H1 (cell line): ENCODE data around the gene SH3GL1. TPM values are rescaled to one million over a fixed set of nuclear protein-coding genes. Genes with fewer than 3 reads are reported as not detected.

ENCODE experiments used
- CBX8 ChIP-seq: fragments of 300-800, 300-1000 bp; sonication (generic); IDR thresholded peaks from 2 replicates; pipeline ENCODE4 v1.7.1; 2016; ENCODE audit warnings: low read depth, low read length, borderline replicate concordance
- HDAC2 ChIP-seq, 2 experiments: fragments of 300-600 bp in 1 of 2; sonication (generic) in 1 of 2; IDR thresholded peaks; 2 replicates each; pipeline ENCODE4 v1.6.1; 2011 to 2012; ENCODE audit warnings: low read depth in 2 of 2, low read length in 2 of 2, mild to moderate bottlenecking in 2 of 2, moderate library complexity in 2 of 2, borderline replicate concordance in 1 of 2, inconsistent platforms in 1 of 2
- POLR2A ChIP-seq, 2 experiments: IDR thresholded peaks; 1 replicate in 1 of 2; 2 replicates in 1 of 2; pipeline ENCODE4 v1.6.1; 2011; ENCODE audit warnings: low read depth in 2 of 2, low read length in 2 of 2, mild to moderate bottlenecking in 2 of 2; ENCODE audit errors: control extremely low read depth in 1 of 2
- POLR2AphosphoS5 ChIP-seq: IDR thresholded peaks from 2 replicates; pipeline ENCODE4 v1.6.1; 2011; ENCODE audit warnings: low read depth, low read length
- RBBP5 ChIP-seq: IDR thresholded peaks from 2 replicates; pipeline ENCODE4 v1.7.1; 2012; ENCODE audit warnings: low read depth, mild to moderate bottlenecking, inconsistent platforms, low read length, moderate library complexity, borderline replicate concordance
- SP4 ChIP-seq: IDR thresholded peaks from 2 replicates; pipeline ENCODE4 v1.6.1; 2012; ENCODE audit warnings: low read length, inconsistent platforms
- polyA plus RNA-seq, 7 experiments: library from polyadenylated mRNA; depleted of rRNA in 3 of 7; stranded (reverse) in 5 of 7; unstranded in 2 of 7; fragments of >200 nt in 5 of 7; fragments of 200-250 nt in 2 of 7; gene quantifications; 1 replicate in 5 of 7; 2 replicates in 1 of 7; 4 replicates in 1 of 7; pipeline versions ENCODE4 v1.2.1 to v1.2.3, GENCODE V29; 2011 to 2013; ENCODE audit warnings: missing spikeins in 2 of 7, mixed read lengths in 2 of 7
- total RNA-seq: library from RNA; stranded (reverse); fragmentation: NEBNext Ultra II Directional; extraction: Animal tissue kit (Norgen Biotek cat#: 25700); gene quantifications from 2 replicates; pipeline ENCODE4 v1.2.1, GENCODE V29; 2021
- TF ChIP-seq, protein P1 (sequence below): IDR thresholded peaks from 2 replicates; pipeline ENCODE4 v1.6.1; 2012; ENCODE audit warnings: inconsistent platforms

Gene SH3GL1
- total and polyA plus RNA-seq, 2 of the 8 experiments (the other 6 are each of a cell fraction or from before 2014, with no cell fraction given) = 81.5 to 102 TPM

- TF ChIP-seq, protein P1, sequence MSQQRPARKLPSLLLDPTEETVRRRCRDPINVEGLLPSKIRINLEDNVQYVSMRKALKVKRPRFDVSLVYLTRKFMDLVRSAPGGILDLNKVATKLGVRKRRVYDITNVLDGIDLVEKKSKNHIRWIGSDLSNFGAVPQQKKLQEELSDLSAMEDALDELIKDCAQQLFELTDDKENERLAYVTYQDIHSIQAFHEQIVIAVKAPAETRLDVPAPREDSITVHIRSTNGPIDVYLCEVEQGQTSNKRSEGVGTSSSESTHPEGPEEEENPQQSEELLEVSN = no peak
- no peak for TF ChIP-seq HDAC2 (IDR thresholded peaks at IDR 0.05; ENCODE audit: borderline replicate concordance in 1 of 2, low read depth in 2 of 2, low read length in 2 of 2)
- no peak for TF ChIP-seq POLR2A (IDR thresholded peaks at IDR 0.05; ENCODE audit: control extremely low read depth in 1 of 2, low read depth in 2 of 2, low read length in 2 of 2)
- TF ChIP-seq SP4 = no peak
- TF ChIP-seq POLR2AphosphoS5 = no peak
- TF ChIP-seq CBX8 = no peak
- TF ChIP-seq RBBP5 = no peak
Measured at GRCh38 chr19:4413588-4413987, 13.2 kb upstream of the SH3GL1 start (continued).
